ENCODE measurements around the gene KAT5.

The KAT5 gene

DNA sequence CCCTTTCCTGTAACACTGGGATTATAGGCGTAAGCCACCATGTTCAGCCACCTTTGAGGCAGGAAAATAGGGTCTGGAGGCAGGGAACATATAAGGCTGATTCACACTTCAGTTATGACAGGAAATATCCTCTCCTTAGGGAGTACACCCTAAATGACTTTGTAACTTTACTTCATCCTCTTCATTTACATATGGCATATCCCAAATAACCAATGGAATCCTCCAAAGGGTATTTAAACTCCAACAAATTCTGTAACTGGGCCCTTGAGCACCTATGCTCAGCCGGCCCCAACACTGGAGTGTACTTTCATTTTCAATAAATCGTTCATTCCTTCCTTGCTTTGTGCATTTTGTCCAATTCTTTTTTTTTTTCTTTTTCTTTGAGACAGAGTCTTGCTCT lies 1.6 kb upstream of the KAT5 start:
- DNase-seq: no peak

DNA sequence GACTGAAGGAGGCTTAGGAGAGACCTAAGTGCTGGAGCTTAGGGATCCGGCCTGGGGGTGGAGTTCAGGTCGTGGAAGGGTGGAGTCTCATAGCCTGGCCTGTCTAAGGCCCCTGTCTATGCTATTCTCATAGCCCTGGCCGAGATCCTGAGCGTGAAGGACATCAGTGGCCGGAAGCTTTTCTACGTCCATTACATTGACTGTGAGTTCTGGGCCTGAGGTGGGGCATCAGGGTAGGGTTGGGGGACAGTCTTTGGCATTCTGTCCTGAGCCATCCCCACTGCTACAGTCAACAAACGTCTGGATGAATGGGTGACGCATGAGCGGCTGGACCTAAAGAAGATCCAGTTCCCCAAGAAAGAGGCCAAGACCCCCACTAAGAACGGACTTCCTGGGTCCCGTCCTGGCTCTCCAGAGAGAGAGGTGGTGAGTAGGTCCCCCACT lies 603 bp downstream of the KAT5 start:
- no peak for DNase-seq

DNA sequence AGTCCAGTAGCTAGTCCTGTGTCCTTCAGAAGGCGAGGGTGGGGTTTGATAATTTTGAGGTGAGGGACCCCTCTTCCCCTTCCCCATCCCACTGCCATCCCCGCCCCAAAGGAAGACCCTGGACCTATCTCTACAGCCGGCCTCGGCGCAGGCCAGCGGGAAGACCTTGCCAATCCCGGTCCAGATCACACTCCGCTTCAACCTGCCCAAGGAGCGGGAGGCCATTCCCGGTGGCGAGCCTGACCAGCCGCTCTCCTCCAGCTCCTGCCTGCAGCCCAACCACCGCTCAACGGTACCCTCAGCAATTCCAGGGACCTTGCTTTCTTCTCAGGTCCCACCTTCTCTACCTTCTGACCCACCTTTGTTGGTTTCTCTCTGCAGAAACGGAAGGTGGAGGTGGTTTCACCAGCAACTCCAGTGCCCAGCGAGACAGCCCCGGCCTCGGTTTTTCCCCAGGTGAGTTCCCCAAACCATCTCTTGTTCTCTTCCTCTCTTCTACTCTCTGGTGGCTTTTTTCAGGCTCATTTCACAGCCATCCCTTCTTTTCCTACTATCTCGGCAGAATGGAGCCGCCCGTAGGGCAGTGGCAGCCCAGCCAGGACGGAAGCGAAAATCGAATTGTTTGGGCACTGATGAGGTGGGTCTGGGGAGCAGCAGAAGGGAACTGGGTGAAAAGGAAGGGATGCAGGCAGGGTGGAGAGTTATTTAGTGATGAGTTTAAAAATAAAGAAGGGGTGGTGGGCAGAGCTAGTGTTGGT lies 1.3 kb downstream of the KAT5 start:
- DNase-seq: no peak

DNA sequence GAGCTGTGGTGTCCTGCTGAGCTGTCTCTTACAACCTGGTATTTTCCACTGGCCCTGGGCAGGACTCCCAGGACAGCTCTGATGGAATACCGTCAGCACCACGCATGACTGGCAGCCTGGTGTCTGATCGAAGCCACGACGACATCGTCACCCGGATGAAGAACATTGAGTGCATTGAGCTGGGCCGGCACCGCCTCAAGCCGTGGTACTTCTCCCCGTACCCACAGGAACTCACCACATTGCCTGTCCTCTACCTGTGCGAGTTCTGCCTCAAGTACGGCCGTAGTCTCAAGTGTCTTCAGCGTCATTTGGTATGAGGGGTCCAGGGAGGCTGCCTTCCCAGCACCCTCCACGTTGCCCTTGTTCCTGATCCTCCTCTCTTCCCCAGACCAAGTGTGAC lies 2.4 kb downstream of the KAT5 start:
- no peak for DNase-seq

DNA sequence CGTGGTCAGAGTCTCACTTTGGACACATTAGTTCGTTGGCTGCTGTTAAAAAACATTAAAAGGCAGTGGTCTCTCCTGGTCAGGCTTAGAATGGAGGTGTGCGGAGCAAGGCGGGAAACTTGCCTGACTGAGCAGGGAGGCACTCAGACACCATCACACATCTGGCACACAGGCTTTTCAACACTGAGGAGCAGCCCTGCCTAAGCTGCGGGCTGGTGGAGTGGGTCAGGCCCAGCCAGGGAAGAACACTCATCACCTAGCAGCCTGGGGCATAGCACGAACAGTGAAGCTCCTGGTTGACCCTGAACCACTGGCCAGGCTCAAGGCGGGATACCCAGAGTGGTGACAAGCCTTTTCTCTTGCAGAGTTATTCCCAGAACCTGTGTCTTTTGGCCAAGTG lies 4.2 kb downstream of the KAT5 start:
- no peak for DNase-seq

DNA sequence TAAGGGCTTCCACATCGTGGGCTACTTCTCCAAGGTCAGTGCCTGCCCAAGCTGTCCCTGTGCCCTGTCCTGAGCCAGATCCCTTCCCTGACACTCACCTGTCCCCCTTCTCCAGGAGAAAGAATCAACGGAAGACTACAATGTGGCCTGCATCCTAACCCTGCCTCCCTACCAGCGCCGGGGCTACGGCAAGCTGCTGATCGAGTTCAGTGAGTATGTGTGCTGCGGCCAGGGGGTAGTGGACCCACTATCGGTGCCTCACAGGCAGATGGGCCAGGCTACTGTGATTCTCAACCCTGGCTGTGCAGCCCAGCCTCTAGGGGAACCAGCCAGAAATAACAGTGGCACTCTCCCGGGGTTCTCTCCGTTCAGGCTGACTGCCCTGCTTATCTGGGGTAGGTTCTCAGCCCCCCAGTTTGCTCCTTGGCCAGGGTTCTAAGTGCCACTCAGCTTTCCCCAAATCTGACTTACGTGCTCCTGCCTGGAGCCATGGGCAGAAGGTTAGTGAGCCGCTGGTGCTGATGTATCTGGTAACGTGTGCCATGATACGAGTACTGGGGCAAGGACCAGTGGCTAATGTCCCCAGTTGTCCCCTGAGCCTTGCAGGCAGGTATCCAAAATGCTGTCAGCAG lies 4.8 kb downstream of the KAT5 start:
- DNase-seq: no peak

DNA sequence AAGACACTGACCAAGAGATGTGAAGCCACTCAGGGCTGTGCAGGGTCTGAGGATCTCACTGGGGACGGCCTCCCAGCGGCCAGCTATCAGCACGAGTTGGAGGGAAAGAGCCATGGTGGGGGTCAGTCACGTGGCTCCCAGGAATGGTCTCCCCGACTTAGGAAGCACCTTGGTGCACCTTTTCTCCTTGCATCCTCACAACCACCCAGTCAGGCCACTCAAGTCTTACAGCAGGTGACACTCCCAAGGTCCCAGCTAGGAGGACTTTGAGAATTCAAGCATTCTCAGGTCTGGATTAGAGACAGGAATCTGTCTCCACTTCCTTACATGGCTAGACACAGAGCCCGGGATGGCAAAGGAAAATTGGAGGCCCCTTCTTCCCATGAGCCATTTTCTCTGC lies 5.9 kb downstream of the KAT5 start:
- DNase-seq: no peak

DNA sequence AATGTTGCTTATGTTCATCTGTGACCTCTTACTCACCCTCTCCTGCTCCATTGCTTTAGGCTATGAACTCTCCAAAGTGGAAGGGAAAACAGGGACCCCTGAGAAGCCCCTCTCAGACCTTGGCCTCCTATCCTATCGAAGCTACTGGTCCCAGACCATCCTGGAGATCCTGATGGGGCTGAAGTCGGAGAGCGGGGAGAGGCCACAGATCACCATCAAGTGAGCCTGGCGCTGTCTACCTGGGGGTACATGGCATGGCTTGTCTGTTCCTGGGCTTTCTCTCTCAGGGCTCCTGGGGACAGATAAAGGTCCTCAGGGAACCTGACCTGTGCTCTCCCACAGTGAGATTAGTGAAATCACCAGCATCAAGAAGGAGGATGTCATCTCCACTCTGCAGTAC lies 6.5 kb downstream of the KAT5 start:
- no peak for DNase-seq

DNA sequence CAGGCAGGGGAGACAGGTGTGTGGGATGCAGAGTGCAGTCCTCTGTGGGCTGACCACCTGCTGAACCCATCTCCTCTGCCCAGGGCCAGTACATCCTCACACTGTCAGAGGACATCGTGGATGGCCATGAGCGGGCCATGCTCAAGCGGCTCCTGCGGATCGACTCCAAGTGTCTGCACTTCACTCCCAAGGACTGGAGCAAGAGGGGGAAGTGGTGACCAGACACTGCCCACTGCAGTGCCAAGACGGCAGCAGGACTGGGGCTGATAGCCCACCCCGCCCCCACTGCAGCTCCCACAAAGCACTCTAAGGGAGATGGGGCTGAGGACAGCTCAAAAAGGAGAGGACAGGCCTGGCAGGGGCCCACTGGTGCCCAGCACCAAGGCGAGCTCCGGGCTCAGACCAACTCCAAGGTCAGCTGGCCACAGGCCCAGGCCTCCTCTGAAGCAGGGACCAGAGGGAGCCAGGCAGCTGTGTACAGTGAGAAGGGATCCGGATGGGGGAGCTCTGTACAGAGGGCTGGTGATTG lies 7.0 kb downstream of the KAT5 start:
- no peak for DNase-seq

DNA sequence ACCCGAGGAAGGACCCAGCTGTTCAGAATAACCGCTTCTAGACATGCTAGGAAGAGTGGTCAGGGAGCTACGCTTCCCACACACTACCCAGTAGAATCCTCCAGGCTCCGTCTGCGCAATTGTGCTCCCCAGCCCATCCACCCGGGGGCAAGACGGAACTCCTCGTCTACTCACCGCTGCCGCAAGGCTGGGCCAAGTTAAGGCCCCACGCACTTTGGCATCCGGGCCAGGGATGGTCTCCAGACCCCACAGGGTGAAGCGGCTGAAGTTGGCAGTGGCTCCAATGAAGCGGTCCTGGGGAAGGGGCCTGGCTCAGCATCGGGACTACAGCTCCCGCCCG lies 7.8 kb downstream of the KAT5 start:
- peak; percentile 72 for DNase-seq

DNA sequence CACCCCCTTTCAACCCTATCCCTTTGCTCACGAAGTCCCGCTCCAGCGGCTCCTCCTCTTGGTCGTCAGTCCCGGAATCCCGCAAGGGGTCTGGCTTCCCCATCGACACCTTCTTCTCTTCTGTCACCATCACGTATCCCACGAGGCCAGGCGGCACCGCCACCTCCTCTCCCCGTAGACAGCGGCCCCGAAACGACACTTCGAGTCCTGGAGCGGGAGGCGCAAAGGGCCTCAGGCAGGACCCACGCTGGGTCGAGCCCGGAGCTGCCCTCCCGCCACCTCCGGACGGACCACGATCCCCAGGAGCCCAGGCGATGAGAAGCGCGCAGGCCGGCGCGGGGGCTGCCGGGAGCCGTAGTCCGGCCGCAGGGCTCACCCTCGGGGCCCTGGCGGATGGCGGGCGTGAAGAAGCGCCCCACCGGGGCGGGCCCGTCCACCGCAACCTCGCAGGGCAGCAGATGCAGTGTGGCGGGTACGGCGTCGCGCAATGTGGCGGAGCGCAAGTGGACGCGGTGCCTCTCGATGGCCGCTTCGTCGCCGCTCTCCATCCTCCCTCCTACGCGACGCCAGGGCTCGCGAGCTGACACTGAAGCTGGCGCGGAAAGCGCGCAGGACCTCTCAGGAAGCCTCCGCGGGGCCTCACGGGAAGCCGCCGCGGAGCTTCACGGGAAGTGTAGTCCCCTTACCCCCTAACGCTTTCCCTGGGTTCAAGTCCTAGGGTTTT lies 8.3 kb downstream of the KAT5 start, which contains the start of gene RNASEH2C:
TSS of gene RNASEH2C (minus strand) at position 588 of the 724 bp plus-strand sequence. CDS start at position 548, 40 bp downstream.
- DNase-seq: peak; percentile 96

DNA sequence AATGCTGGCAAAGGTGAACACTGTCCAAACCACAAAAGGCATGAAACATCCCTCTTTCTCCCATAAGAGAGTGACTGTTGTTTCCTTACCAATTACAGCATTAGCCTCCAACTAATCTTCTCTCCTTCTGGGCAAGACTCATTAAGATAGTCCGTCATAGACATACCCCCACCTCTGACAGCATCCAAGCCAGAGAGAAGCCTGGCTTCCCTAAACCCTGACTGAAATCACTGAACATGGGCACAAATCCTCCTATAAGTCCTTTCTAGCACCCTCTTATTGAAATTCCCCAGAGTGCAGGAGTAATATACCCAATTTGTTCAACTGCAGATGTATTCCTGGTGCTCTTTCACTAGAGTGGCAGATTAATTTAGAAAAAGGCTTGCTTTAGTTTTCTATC lies 10.2 kb downstream of the KAT5 start:
- DNase-seq: no peak

DNA sequence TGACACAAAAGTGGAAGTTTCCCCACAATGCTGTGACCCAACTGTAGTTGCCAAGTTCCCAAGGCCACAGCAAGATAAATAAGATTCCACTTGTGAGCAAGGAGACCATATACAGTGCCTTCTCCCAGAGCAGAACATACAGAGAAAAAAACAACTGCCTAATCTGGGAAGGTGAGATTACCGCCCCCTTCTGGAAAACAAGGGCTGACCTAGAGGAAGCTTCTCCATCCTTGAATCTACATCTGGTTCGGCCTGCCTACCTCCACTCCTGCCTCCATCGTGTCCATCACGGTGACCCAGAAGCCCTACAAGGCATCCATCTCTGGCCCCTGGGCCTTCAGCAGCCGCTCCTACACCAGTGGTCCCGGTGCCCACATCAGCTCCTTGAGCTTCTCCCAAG lies 14.6 kb downstream of the KAT5 start:
- DNase-seq: peak; percentile 34

DNA sequence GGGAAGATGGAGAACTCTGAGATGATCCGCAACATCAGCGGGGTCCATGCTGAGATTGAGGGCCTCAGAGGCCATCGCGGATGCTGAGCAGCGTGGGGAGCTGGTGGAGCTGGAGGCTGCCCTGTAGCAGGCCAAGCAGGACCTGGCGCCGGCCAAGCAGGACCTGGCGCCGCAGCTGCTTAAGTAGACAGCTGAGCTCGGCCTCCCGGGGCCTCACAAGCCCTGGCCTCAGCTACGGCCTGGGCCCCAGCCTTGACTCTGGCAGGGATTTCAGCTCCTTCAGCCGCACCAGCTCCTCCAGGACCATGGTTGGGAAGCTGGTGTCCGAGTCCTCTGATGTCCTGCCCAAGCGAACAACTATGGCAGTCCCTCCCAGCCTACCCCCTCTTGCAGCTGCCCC lies 15.8 kb downstream of the KAT5 start:
- DNase-seq: no peak

DNA sequence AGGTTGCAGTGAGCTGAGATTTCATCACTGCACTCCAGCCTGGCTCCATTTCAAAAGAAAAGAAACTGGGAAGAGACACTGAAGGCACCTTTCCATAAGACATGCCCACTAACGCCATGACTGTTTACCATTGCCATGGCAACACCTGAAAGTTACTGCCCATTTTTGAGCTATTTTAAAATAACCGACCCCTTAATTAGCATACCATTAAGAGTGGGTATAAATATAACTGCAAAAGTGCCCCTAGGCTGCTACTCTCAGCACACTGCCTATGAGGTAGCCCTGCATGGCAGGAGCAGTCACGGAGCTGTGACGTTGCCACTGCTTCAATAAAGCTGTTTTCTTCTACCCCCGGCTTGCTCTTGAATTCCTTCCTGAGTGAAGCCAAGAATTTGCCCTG lies 18.4 kb downstream of the KAT5 start:
- no peak for DNase-seq

DNA sequence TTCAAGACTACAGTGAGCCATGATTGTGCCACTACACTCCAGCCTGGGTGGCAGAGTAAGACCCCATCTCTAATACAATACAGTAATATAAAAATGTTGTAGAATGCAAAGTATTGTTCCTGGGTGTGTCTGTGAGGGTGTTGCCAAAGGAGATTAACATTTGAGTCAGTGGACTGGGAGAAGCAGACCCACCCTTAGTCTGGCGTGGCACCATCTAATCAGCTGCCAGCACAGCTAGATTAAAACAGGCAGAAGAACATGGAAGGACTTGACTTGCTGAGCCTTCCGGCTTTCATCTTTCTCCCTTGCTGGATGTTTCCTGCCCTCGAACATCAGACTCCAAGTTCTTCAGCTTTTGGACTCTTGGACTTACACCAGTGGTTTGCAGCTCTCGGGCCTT lies 23.1 kb downstream of the KAT5 start:
- peak; percentile 65 for DNase-seq

DNA sequence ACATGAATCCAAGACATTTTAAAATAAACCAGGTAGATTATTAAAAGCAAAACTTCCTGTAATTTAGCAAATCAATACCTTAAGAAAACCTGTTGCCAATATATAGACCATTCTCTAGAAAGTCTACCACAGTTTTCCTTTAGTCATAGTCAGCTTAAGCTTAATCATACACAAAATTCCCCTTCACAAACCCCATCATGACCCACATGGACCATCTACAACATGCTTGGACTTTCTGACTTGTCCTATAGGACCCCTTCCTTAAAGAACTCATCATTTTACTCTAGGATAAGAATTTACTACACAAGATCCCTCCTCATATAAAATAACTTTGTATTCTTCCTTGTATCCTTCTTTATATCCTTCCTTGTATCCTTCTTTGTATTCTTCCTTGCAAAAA lies 24.8 kb downstream of the KAT5 start:
- no peak for DNase-seq

DNA sequence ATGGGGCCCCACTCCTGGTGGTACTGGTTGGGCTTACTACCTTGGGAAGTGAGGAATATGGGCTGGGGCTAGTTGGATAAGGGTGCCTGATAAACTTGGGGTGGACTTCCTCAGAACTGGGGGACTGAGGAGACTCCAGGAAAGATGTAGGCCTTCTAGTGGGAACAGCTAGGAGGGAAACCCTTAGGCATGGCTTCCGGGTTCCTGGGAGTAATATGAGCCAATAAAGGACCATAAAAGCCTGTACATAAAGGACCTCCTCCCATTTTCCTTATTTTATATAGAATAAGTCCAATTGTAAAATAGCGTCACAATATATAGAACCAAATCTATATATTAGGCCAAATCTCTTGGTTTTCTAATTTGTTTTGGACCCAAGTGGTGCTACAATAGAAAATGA lies 27.0 kb downstream of the KAT5 start:
- DNase-seq: no peak

DNA sequence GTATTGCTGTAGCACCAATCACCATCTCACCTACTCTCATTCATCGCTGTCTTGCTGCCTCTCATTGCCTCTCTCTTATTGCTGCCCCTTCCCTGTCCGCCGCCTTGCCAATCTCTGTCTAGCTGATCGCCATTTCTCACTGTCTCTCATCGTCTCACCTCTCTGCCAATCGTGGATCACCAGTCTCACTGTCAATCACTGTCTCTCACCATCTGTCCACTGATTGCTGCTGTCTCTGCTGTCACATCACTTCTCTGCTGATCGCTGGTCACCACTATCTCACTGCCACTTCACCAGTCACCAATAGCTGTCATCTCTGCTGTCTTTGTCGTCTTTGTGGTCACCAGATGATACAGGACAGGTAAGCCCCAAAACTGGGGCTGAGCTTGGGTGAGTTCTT lies 29.1 kb downstream of the KAT5 start:
- no peak for DNase-seq

DNA sequence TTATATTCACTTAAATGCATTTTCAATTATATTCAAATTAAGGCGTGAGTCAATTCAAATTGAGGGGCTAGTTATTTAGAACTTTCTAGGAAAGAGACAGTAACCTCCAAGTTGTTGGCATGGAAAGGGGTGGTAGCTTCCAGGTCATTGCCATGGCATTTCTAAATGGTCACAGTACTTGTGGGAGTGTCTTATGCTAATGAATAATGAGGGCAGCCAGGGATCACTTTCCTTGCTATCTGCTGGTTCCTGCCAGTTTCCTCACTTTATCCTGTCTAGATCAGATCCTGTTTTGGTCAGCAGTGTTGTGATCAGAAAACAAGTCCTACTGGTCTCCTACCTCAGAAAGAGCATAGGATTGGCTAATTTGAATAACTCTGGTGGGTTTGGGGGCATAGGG lies 30.3 kb downstream of the KAT5 start:
- no peak for DNase-seq

DNA sequence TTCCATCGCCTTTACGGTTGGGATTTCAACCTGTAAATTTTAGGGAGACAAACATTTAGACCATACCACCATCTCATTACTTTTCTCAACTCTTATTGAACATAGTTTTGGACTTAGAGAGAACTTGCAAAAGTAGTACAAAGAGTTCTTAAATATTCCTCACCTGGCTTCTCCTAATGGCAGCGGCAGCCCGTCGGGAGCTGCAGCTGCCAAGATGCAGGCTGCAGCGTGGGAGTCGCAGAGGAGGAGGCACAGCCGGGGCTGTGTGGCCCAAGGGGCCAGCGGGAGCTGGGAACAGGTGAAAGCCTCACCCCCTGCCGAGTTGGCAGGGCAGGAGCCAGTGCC lies 31.6 kb downstream of the KAT5 start:
- DNase-seq: no peak

DNA sequence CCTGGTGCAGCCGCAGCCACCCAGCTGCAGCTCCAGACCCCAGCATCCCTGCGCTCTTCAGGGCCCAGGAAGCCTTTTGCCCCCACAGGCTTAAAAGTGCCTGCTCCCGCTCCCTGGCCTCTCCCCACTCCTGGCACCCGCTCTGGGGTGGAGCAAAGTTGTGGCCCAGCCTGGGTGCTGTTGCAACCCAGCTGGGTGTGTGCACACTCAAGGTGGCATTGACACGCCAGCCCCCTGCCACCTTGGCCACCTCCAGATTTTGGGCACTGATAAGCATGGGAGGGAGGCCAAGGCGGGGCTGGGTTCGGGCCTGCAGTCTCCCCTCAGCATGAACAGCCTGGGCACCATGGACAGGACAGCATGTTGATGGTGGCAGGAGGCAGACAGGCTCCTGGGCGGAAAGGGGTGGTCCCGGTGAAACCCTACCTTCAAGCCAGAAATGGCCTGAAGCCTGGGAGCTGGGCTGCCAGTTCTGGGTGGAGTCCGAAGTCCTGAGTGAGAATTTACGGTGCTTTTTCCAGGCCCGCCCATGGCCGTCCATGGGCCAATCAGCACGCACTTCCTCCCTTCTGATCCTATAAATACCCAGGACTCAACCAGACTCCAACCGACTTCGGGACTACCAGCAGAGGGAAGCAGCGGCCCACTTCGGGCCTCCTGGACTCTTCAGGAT lies 32.1 kb downstream of the KAT5 start:
- peak; percentile 62 for DNase-seq

DNA sequence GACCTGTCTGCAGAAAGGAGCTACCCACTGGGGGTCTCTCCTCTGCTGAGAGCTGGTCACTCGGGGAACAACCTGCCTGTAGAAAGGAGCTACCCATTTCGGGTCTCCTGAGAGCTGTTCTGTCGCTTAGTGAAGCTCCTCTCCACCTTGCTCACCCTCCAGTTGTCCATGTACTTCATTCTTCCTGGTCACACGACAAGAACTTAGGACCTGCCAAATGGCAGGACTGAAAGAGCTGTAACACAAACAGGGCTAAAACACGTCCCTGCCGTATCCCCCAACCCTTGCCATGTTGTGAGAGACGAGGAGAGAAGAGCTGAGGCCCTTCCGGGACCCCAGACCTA lies 32.6 kb downstream of the KAT5 start:
- no peak for DNase-seq

DNA sequence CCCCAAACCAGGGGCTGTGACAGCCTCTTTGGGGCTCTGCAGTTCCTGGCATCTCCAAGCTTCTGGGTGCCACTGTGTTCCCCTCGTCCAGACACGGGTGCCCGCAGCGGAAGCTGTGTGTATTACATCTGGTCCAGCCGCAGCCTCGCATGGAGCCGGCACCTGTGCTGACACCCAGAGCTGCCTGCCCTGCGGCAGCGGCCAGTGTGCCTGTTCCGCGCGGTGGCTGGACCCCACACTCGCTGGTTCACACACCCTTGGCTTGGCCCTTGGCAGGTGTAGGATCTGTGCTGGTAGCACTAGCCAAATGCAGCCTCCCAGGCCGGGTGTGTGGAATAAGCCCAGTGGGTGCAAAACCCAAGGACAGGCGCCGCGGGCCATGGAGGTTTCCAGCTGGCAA lies 33.0 kb downstream of the KAT5 start:
- no peak for DNase-seq
